ENCODE data around the gene CDK5RAP1.

Gene CDK5RAP1

DNA sequence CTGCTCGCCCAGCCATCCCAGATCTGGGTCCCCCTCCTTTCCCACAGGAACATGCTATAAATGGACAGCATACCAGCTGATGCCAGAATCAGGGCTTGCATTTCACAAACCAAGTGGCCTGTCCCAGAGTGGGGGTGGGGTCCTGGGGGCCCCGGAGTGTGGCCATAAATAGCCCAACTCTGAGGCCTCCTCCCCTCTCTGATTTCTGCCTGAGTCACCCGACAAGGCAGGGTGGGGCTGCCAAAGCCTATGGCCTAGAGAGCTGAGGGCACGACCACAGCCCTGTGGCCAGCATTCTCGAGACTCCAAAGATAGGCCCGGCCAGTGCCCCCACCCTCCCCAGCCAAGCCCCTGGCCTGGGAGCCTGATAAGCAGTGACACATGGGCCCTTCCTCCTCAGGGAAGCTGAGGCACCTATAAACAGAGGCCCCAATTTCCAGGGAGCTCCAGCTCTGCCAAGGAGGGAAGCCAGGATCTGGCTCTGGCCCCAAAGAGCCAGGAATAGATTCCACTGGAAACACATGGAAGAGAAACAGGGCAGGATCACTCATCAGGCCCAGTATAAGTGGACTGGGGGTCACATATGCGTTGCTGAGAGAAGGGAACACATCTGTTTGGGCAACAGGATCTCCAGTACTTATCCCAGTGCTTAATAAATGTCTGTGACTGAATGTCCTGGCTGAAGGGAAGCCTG, 22.0 kb upstream of the CDK5RAP1 start:
- Histone ChIP-seq H3K4me2 (ENCODE audit: low read length) (no peak overlapping the region), H3K9ac (ENCODE audit: low read length) (no peak overlapping the region), H3K4me1 (ENCODE audit: insufficient read depth, low read length, severe bottlenecking) (no peaks in the 10 kb centered on the region), H3K4me3 (ENCODE audit: low read depth, low read length, poor library complexity, severe bottlenecking) (no peak overlapping the region), H3K36me3 (ENCODE audit: insufficient read depth, low read length) (no peaks in the 10 kb centered on the region), H3K27ac (ENCODE audit: low read depth, low read length, poor library complexity, severe bottlenecking) (no peak overlapping the region), H4K20me1 (ENCODE audit: insufficient read depth, low read length) (no peaks in the 10 kb centered on the region), H3F3A (ENCODE audit: insufficient read depth, low read length) (no peaks in the 10 kb centered on the region), H3K9me2 (ENCODE audit: low read depth, low read length) (no peaks in the 10 kb centered on the region), H3K27me3 (ENCODE audit: insufficient read depth, low read length) (no peaks in the 10 kb centered on the region), H3K9me3 (ENCODE audit: low read length) (no peaks in the 10 kb centered on the region), H2AFZ (ENCODE audit: low read length) (no peak overlapping the region), H3K79me2 (ENCODE audit: insufficient read depth, low read length) (no peaks in the 10 kb centered on the region)
- TF ChIP-seq, protein P1, sequence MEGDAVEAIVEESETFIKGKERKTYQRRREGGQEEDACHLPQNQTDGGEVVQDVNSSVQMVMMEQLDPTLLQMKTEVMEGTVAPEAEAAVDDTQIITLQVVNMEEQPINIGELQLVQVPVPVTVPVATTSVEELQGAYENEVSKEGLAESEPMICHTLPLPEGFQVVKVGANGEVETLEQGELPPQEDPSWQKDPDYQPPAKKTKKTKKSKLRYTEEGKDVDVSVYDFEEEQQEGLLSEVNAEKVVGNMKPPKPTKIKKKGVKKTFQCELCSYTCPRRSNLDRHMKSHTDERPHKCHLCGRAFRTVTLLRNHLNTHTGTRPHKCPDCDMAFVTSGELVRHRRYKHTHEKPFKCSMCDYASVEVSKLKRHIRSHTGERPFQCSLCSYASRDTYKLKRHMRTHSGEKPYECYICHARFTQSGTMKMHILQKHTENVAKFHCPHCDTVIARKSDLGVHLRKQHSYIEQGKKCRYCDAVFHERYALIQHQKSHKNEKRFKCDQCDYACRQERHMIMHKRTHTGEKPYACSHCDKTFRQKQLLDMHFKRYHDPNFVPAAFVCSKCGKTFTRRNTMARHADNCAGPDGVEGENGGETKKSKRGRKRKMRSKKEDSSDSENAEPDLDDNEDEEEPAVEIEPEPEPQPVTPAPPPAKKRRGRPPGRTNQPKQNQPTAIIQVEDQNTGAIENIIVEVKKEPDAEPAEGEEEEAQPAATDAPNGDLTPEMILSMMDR (IDR thresholded peaks at IDR 0.05; ENCODE audit: low read length): no peak
- TF ChIP-seq EZH2 (IDR thresholded peaks at IDR 0.05; ENCODE audit: borderline replicate concordance, low read length): no peak

DNA sequence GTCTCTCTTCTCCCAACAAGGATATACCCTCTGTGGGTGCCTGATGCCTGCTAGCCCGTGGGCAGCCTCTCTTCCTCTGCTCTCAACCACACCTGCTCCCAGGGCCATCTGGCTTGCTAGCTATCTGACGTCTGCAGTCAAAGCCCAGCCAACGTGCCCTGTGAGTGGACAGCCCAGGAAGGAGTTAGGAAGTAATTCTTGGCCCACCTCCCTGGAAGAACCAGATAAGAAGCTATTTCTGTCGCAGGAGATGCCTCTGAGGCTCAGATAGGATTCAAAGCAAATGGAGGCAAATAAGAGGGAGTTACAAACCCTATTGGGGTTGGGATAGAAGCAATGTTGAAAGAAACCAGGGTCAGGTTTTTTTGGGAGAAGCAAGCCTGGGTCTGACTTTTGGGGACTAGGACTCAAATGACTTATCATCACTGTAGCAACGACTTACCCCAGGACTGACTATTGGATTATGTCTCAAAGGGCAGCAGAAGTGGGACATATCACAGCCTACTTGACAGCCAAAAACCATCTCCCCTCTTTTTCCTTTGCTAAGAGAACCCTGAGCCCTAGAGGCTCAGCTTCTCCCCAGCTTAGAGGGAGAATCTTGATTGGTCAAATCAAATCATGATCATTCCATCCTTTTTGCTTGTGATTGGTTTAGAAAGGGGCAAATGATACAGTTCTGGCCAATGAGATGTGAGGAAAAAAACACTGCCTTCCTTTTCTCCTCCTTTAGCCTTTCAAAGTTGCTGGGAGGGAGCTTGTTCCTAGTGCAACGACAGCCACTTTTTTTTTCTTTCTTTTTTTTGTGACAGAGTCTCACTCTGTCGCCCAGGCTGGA, 18.0 kb upstream of the CDK5RAP1 start:
- no peak overlapping the region for H2AFZ ChIP-seq (ENCODE audit: low read length)

DNA sequence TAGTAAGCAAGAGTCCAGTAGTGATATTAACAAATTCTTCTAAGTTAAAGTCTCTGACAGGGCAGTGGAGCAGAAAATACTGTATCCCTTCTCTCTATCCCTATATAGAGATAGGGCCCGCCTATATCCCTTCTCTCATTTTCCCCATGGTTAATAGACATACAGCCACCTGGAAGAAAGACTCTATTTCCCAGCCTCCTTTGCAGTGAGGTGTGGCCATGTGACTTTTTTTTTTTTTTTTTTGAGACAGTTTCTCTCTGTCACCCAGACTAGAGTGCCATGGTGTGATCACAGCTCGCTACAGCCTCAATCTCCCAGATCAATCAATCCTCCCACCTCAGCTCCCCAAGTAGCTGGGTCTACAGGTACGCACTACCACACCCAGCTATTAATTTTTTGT, 16.7 kb upstream of the CDK5RAP1 start:
- Histone ChIP-seq H2AFZ (ENCODE audit: low read length) (no peak overlapping the region), H3K9me3 (ENCODE audit: low read length) (no peaks in the 10 kb centered on the region), H3K4me3 (ENCODE audit: low read depth, low read length, poor library complexity, severe bottlenecking) (no peak overlapping the region), H3F3A (ENCODE audit: insufficient read depth, low read length) (no peaks in the 10 kb centered on the region), H3K4me2 (ENCODE audit: low read length) (no peak overlapping the region), H4K20me1 (ENCODE audit: insufficient read depth, low read length) (no peaks in the 10 kb centered on the region), H3K27ac (ENCODE audit: low read depth, low read length, poor library complexity, severe bottlenecking) (no peak overlapping the region), H3K9ac (ENCODE audit: low read length) (no peak overlapping the region), H3K9me2 (ENCODE audit: low read depth, low read length) (no peaks in the 10 kb centered on the region), H3K27me3 (ENCODE audit: insufficient read depth, low read length) (no peaks in the 10 kb centered on the region), H3K4me1 (ENCODE audit: insufficient read depth, low read length, severe bottlenecking) (peaks cover 4% of the 10 kb centered on the region), H3K79me2 (ENCODE audit: insufficient read depth, low read length) (no peaks in the 10 kb centered on the region), H3K36me3 (ENCODE audit: insufficient read depth, low read length) (no peaks in the 10 kb centered on the region)
- no peak for TF ChIP-seq EZH2 (IDR thresholded peaks at IDR 0.05; ENCODE audit: borderline replicate concordance, low read length)
- TF ChIP-seq, protein P1 (IDR thresholded peaks at IDR 0.05; ENCODE audit: low read length): no peak

More for the DNA sequence above, 18.0 kb upstream of the CDK5RAP1 start:
- peaks cover 4% of the 10 kb centered on the region for H3K4me1 ChIP-seq (ENCODE audit: insufficient read depth, low read length, severe bottlenecking)
- no peak overlapping the region for H3K27ac ChIP-seq (ENCODE audit: low read depth, low read length, poor library complexity, severe bottlenecking)
- H3K79me2 ChIP-seq (ENCODE audit: insufficient read depth, low read length): no peaks in the 10 kb centered on the region
- H4K20me1 ChIP-seq (ENCODE audit: insufficient read depth, low read length): no peaks in the 10 kb centered on the region
- H3K27me3 ChIP-seq (ENCODE audit: insufficient read depth, low read length): no peaks in the 10 kb centered on the region
- no peaks in the 10 kb centered on the region for H3K36me3 ChIP-seq (ENCODE audit: insufficient read depth, low read length)
- no peak overlapping the region for H3K4me3 ChIP-seq (ENCODE audit: low read depth, low read length, poor library complexity, severe bottlenecking)
- no peaks in the 10 kb centered on the region for H3K9me2 ChIP-seq (ENCODE audit: low read depth, low read length)
- no peak overlapping the region for H3K9ac ChIP-seq (ENCODE audit: low read length)
- no peaks in the 10 kb centered on the region for H3K9me3 ChIP-seq (ENCODE audit: low read length)
- H3F3A ChIP-seq (ENCODE audit: insufficient read depth, low read length): no peaks in the 10 kb centered on the region
- no peak overlapping the region for H3K4me2 ChIP-seq (ENCODE audit: low read length)
- TF ChIP-seq EZH2 (IDR thresholded peaks at IDR 0.05; ENCODE audit: borderline replicate concordance, low read length): no peak
- TF ChIP-seq, protein P1 (IDR thresholded peaks at IDR 0.05; ENCODE audit: low read length): no peak
